Neural progenitor cell (in vitro differentiated cells): ENCODE measurements around the gene SCMH1.

ENCODE experiments used
- CTCF ChIP-seq: fragments of 200-600 bp; sonication (generic); IDR thresholded peaks from 2 replicates; pipeline ENCODE4 v1.5.1; 2017; ENCODE audit warnings: antibody characterized with exemption, mild to moderate bottlenecking
- EZH2 ChIP-seq: fragments of 200-600 bp; sonication (generic); IDR thresholded peaks from 2 replicates; pipeline ENCODE4 v1.6.1; 2017; ENCODE audit warnings: antibody characterized with exemption, mild to moderate bottlenecking, moderate library complexity

GRCh38 chr1:40982721-40983120 is 259.4 kb downstream of the SCMH1 start:
- TF ChIP-seq CTCF (no peak), EZH2 (no peak)
